IMR-90 (cell line): ENCODE results near the gene DSP. TPM values are rescaled to one million over a fixed set of nuclear protein-coding genes. Genes with fewer than 3 reads are reported as not detected.

ENCODE experiments used
- ATAC-seq: fragments of 200-7000 bp; cut with Tn5 transposase; 2 replicates; pipeline ENCODE4 v1.9.1; 2020; ENCODE audit warnings: low read depth, mild to moderate bottlenecking, moderate library complexity
- BruUV-seq: library from RNA; stranded (reverse); fragments of 400-500 nt; replicated peaks from 2 replicates; lab custom pipeline; 2021; lab: Mats Ljungman, UMichigan
- CTCF ChIA-PET: fragments of 300-600 bp; formaldehyde crosslinking; extraction: SDS; loops from one replicate; lab custom pipeline; 2021; ENCODE audit warnings: antibody characterized with exemption; lab: Yijun Ruan, JAX
- POLR2A ChIA-PET: fragments of 300-600 bp; sonication (Branson Sonifier 250); formaldehyde crosslinking; loops from one replicate; lab custom pipeline; 2022; ENCODE audit warnings: antibody characterized with exemption; ENCODE audit not compliant: unreplicated experiment; lab: Charles Lee
- DNase-seq: peaks from one replicate; pipeline ENCODE4 v3.0.0; 2013
- H2AFZ ChIP-seq: replicated peaks from 2 replicates; pipeline ENCODE3; 2013; ENCODE audit warnings: low read length, mild to moderate bottlenecking; ENCODE audit not compliant: poor library complexity
- H2AK5ac ChIP-seq: 2 replicates; pipeline ENCODE4 v1.6.1; 2013; ENCODE audit warnings: low read depth, low read length, inconsistent platforms
- H2AK9ac ChIP-seq: replicated peaks from 2 replicates; pipeline ENCODE3; 2013; ENCODE audit warnings: mild to moderate bottlenecking, low read depth, low read length, moderate library complexity; ENCODE audit not compliant: poor library complexity
- H2BK120ac ChIP-seq: 2 replicates; pipeline ENCODE4 v1.6.1; 2013; ENCODE audit warnings: low read depth, low read length, inconsistent platforms
- H2BK15ac ChIP-seq: 3 replicates; pipeline ENCODE4 v1.6.1; 2013; ENCODE audit warnings: low read depth, low read length, inconsistent platforms
- H2BK20ac ChIP-seq: 2 replicates; pipeline ENCODE4 v1.6.1; 2013; ENCODE audit warnings: low read depth, mild to moderate bottlenecking, inconsistent platforms, low read length, moderate library complexity
- H2BK5ac ChIP-seq: 2 replicates; pipeline ENCODE4 v1.6.1; 2013; ENCODE audit warnings: mild to moderate bottlenecking, low read depth, low read length, inconsistent platforms; ENCODE audit not compliant: poor library complexity, severe bottlenecking
- H3K14ac ChIP-seq: replicated peaks from 2 replicates; pipeline ENCODE4 v1.6.1; 2013; ENCODE audit warnings: low read depth, low read length, inconsistent platforms
- H3K18ac ChIP-seq: 2 replicates; pipeline ENCODE4 v1.6.1; 2013; ENCODE audit warnings: low read depth, low read length, control low read depth
- H3K23ac ChIP-seq: 2 replicates; pipeline ENCODE4 v1.6.1; 2013; ENCODE audit warnings: low read depth, low read length, inconsistent platforms
- H3K27ac ChIP-seq: 2 replicates; pipeline ENCODE4 v1.5.1; 2013; ENCODE audit warnings: mild to moderate bottlenecking, control low read depth, low read length; ENCODE audit not compliant: insufficient read depth
- H3K27me3 ChIP-seq: 2 replicates; pipeline ENCODE4 v1.6.1; 2013; ENCODE audit warnings: low read length; ENCODE audit not compliant: control insufficient read depth, insufficient read depth
- H3K36me3 ChIP-seq: 2 replicates; pipeline ENCODE4 v1.6.1; 2013; ENCODE audit warnings: low read length, mixed read lengths; ENCODE audit not compliant: control insufficient read depth, insufficient read depth
- H3K4ac ChIP-seq: 2 replicates; pipeline ENCODE4 v1.6.1; 2013; ENCODE audit warnings: low read depth, low read length, inconsistent platforms
- H3K4me1 ChIP-seq: 2 replicates; pipeline ENCODE4 v1.6.1; 2013; ENCODE audit warnings: low read length, mixed read lengths; ENCODE audit not compliant: control insufficient read depth, insufficient read depth
- H3K4me2 ChIP-seq: 2 replicates; pipeline ENCODE4 v1.6.1; 2013; ENCODE audit warnings: low read depth, mild to moderate bottlenecking, control low read depth, low read length, moderate library complexity
- H3K4me3 ChIP-seq: 2 replicates; pipeline ENCODE4 v1.5.1; 2013; ENCODE audit warnings: low read depth, mild to moderate bottlenecking, control low read depth, low read length, moderate library complexity; ENCODE audit not compliant: insufficient read depth
- H3K56ac ChIP-seq: 2 replicates; pipeline ENCODE4 v1.6.1; 2013; ENCODE audit warnings: low read length, inconsistent platforms; ENCODE audit not compliant: insufficient read depth; ENCODE audit errors: extremely low read depth
- H3K79me1 ChIP-seq, 2 experiments: 2 replicates each; pipeline ENCODE4 v1.6.1; 2013; ENCODE audit warnings: low read length in 2 of 2, inconsistent platforms in 1 of 2, low read depth in 1 of 2
- H3K9ac ChIP-seq: 2 replicates; pipeline ENCODE4 v1.6.1; 2013; ENCODE audit warnings: low read depth, low read length, control low read depth
- H3K9me1 ChIP-seq: 2 replicates; pipeline ENCODE4 v1.6.1; 2013; ENCODE audit warnings: low read length, inconsistent platforms; ENCODE audit not compliant: insufficient read depth
- H3K9me3 ChIP-seq: 2 replicates; pipeline ENCODE4 v1.6.1; 2013; ENCODE audit warnings: low read length; ENCODE audit not compliant: control insufficient read depth, insufficient read depth
- H4K20me1 ChIP-seq: 2 replicates; pipeline ENCODE4 v1.6.1; 2013; ENCODE audit warnings: low read length, inconsistent platforms; ENCODE audit not compliant: insufficient read depth
- H4K5ac ChIP-seq: 2 replicates; pipeline ENCODE4 v1.6.1; 2013; ENCODE audit warnings: mild to moderate bottlenecking, low read depth, low read length, control low read depth
- H4K8ac ChIP-seq, 2 experiments: 2 replicates each; pipeline ENCODE4 v1.6.1; 2013; ENCODE audit warnings: low read depth in 2 of 2, low read length in 2 of 2, control low read depth in 1 of 2, inconsistent platforms in 1 of 2
- H4K91ac ChIP-seq: 2 replicates; pipeline ENCODE4 v1.6.1; 2013; ENCODE audit warnings: low read depth, low read length, inconsistent platforms; ENCODE audit not compliant: insufficient read depth
- CEBPB ChIP-seq: IDR thresholded peaks from 2 replicates; pipeline ENCODE4 v1.6.1; 2012; ENCODE audit warnings: low read depth, low read length, improper control_type of control experiment
- CHD1 ChIP-seq: IDR thresholded peaks from 2 replicates; pipeline ENCODE4 v1.6.1; 2012; ENCODE audit warnings: low read depth, low read length, improper control_type of control experiment
- FOS ChIP-seq: fragments of 150-350 bp; IDR thresholded peaks from 2 replicates; pipeline ENCODE4 v1.6.1; 2016; ENCODE audit warnings: low read depth, low read length
- MAFK ChIP-seq: IDR thresholded peaks from 2 replicates; pipeline ENCODE4 v1.6.1; 2012; ENCODE audit warnings: low read depth, low read length, improper control_type of control experiment
- MAZ ChIP-seq: IDR thresholded peaks from 2 replicates; pipeline ENCODE4 v1.6.1; 2012; ENCODE audit warnings: low read depth, mild to moderate bottlenecking, low read length, improper control_type of control experiment, moderate library complexity, borderline replicate concordance
- MXI1 ChIP-seq: IDR thresholded peaks from 2 replicates; pipeline ENCODE4 v1.6.1; 2012; ENCODE audit warnings: low read depth, mild to moderate bottlenecking, low read length, moderate library complexity, borderline replicate concordance
- NFE2L2 ChIP-seq: fragments of 150-350 bp; IDR thresholded peaks from 2 replicates; pipeline ENCODE4 v1.6.1; 2016; ENCODE audit warnings: low read depth, mild to moderate bottlenecking, low read length
- POLR2A ChIP-seq: IDR thresholded peaks from 2 replicates; pipeline ENCODE4 v1.6.1; 2012; ENCODE audit warnings: mild to moderate bottlenecking, low read depth, low read length
- WGBS, 2 experiments: methylation state at CpG; one replicate each; pipeline versions ENCODE4 v1.1.5 to v1.1.7; 2013; ENCODE audit warnings: missing lambda C conversion rate in 2 of 2; ENCODE audit not compliant: insufficient read length in 1 of 2; ENCODE audit errors: extremely low coverage in 2 of 2; 5-methylcytosine and 5-hydroxymethylcytosine counted together
- dilution Hi-C: fragments of 300-500 bp; cut with HindIII; formaldehyde crosslinking; loops from one replicate; pipeline ENCODE4 v1.14.3; 2018; ENCODE audit warnings: low sequenced_read_pairs; ENCODE audit not compliant: unreplicated experiment
- in situ Hi-C: fragments of 300-500 bp; cut with MboI; formaldehyde crosslinking; loops from 3 replicates; pipeline ENCODE4 v1.14.3; 2019; ENCODE audit warnings: low sequenced_read_pairs, inconsistent platforms, mixed read lengths
- intact Hi-C: fragments of 100-400 bp; cut with micrococcal nuclease; formaldehyde crosslinking; loops from 2 replicates; pipeline ENCODE4 v1.10.0; 2022
- polyA plus RNA-seq, 3 experiments: library from polyadenylated mRNA; depleted of rRNA; stranded (reverse); fragments of >200 nt; gene quantifications; 2 replicates each; pipeline ENCODE4 v1.2.3, GENCODE V29; 2012; ENCODE audit warnings: low replicate concordance in 1 of 3
- total RNA-seq: library from RNA; depleted of rRNA; stranded (reverse); fragments of >200 nt; gene quantifications from 2 replicates; pipeline ENCODE4 v1.2.3, GENCODE V29; 2012
- TF ChIP-seq, protein P1 (sequence below): fragments of 150-350 bp; IDR thresholded peaks from 2 replicates; pipeline ENCODE4 v1.6.1; 2016; ENCODE audit warnings: low read depth, mild to moderate bottlenecking, low read length, moderate library complexity, borderline replicate concordance
- TF ChIP-seq, protein P2 (sequence below): fragments of 150-350 bp; IDR thresholded peaks from 2 replicates; pipeline ENCODE4 v1.6.1; 2017; ENCODE audit warnings: mild to moderate bottlenecking, antibody characterized with exemption, low read length, low read depth

The DSP gene
- total and polyA plus RNA-seq, 2 of the 4 experiments (the other 2 are of a cell fraction), result 7.1 to 20.1 TPM

DNA sequence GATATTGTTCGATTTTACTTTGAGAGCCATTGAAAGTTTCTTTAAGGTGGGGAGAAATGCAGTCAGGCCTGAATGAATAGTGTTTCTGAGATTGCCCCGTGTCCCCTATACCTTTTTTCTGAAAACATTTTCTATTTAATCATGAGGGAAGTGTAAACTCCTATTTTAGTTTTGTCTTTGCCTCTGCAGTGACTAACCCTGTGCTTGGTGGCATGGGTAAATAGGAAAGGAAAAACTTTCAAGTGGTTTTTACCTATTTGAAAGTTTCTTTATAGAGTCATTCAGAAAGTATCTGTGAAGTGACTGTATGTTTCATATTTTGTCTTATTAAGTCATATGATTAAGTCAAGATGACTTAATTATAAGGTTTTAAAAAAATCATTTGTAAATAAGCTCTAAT is 63.0 kb downstream of the DSP start:
- H3K4me2 ChIP-seq, result no peak overlapping the region
- H4K91ac ChIP-seq, result no peak overlapping the region
- no peaks in the 10 kb centered on the region for H3K9me1 ChIP-seq
- H3K4ac ChIP-seq, result no peak overlapping the region
- no peak overlapping the region for H3K4me3 ChIP-seq
- H4K8ac ChIP-seq, result no peak overlapping the region
- intact Hi-C loops, result no loop called here
- no peak overlapping the region for H2AK5ac ChIP-seq
- H2AFZ ChIP-seq, result no peak overlapping the region
- in situ Hi-C loops, result loop anchor here (25.0 kb wide), 1 partner anchor 917 kb away; no protein-coding TSS in a partner anchor
- peaks cover 27% of the 10 kb centered on the region for H3K36me3 ChIP-seq
- no peaks in the 10 kb centered on the region for H3K9me3 ChIP-seq
- DNase-seq (no peak), ATAC-seq (no peak)
- no peak overlapping the region for H2BK20ac ChIP-seq
- no peak overlapping the region for H3K9ac ChIP-seq
- H2BK120ac ChIP-seq, result no peak overlapping the region
- no peak overlapping the region for H2AK9ac ChIP-seq
- H3K18ac ChIP-seq, result no peak overlapping the region
- POLR2A ChIA-PET, result no interaction called here
- H3K56ac ChIP-seq, result no peak overlapping the region
- peaks cover 4 to 9% of the 10 kb centered on the region in 2 experiments; a peak in 1 of 4 replicates for H3K79me1 ChIP-seq
- H4K20me1 ChIP-seq, result no peaks in the 10 kb centered on the region
- dilution Hi-C loops, result no loop called here
- no peak overlapping the region for H2BK5ac ChIP-seq
- H4K5ac ChIP-seq, result no peak overlapping the region
- H3K14ac ChIP-seq, result no peak overlapping the region
- H3K27me3 ChIP-seq, result no peaks in the 10 kb centered on the region
- H2BK15ac ChIP-seq, result no peak overlapping the region
- TF ChIP-seq MXI1 (no peak), MAZ (no peak), NFE2L2 (no peak), FOS (no peak), MAFK (no peak), CEBPB (no peak), POLR2A (no peak), CHD1 (no peak)
- TF ChIP-seq, protein P1, sequence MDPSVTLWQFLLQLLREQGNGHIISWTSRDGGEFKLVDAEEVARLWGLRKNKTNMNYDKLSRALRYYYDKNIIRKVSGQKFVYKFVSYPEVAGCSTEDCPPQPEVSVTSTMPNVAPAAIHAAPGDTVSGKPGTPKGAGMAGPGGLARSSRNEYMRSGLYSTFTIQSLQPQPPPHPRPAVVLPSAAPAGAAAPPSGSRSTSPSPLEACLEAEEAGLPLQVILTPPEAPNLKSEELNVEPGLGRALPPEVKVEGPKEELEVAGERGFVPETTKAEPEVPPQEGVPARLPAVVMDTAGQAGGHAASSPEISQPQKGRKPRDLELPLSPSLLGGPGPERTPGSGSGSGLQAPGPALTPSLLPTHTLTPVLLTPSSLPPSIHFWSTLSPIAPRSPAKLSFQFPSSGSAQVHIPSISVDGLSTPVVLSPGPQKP, result no peak
- TF ChIP-seq, protein P2, sequence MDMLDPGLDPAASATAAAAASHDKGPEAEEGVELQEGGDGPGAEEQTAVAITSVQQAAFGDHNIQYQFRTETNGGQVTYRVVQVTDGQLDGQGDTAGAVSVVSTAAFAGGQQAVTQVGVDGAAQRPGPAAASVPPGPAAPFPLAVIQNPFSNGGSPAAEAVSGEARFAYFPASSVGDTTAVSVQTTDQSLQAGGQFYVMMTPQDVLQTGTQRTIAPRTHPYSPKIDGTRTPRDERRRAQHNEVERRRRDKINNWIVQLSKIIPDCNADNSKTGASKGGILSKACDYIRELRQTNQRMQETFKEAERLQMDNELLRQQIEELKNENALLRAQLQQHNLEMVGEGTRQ, result no peak
- H3K23ac ChIP-seq, result no peak overlapping the region
- WGBS, 2 experiments, result no CpG with 5 or more reads among the region's 2 CpGs
- CTCF ChIA-PET, result interaction anchor here (0.5 kb wide), 1 partner anchor 117 kb away, joined by 3 read pairs; no protein-coding TSS in a partner anchor
- BruUV-seq, result no TSS peak
- no peaks in the 10 kb centered on the region for H3K4me1 ChIP-seq
- no peak overlapping the region for H3K27ac ChIP-seq
